SK-N-SH treated with all-trans-retinoic acid at 6 μM for 48 hours (cell line): ENCODE measurements around the gene NSG1.

ENCODE experiments used
- ATAC-seq: fragments of 200-7000 bp; cut with Tn5 transposase; 3 replicates; pipeline ENCODE4 v1.9.1; 2020; ENCODE audit warnings: mild to moderate bottlenecking, moderate library complexity
- ARNTL ChIP-seq: fragments of 450-650 bp; formaldehyde crosslinking; IDR thresholded peaks from 2 replicates; pipeline ENCODE4 v1.5.0; 2020; ENCODE audit warnings: low read depth, mild to moderate bottlenecking, moderate library complexity, borderline replicate concordance
- BACH2 ChIP-seq: fragments of 250-450 bp; sonication (Bioruptor Pico); IDR thresholded peaks from 2 replicates; pipeline ENCODE4 v1.9.0; 2021; ENCODE audit warnings: mild to moderate bottlenecking, borderline replicate concordance
- CREB5 ChIP-seq: fragments of 250-450 bp; sonication (Bioruptor Pico); IDR thresholded peaks from 2 replicates; pipeline ENCODE4 v1.5.1; 2020; ENCODE audit warnings: low read depth, mild to moderate bottlenecking, moderate library complexity
- CSDC2 ChIP-seq: fragments of 250-450 bp; sonication (Bioruptor Pico); IDR thresholded peaks from 2 replicates; pipeline ENCODE4 v1.5.0; 2020; ENCODE audit warnings: mild to moderate bottlenecking, moderate library complexity
- CSRNP3 ChIP-seq: fragments of 250-450 bp; sonication (Bioruptor Pico); IDR thresholded peaks from 2 replicates; pipeline ENCODE4 v1.5.1; 2021; ENCODE audit warnings: mild to moderate bottlenecking, moderate library complexity
- ESRRG ChIP-seq: fragments of 250-450 bp; sonication (Bioruptor Pico); IDR thresholded peaks from 2 replicates; pipeline ENCODE4 v1.6.1; 2021; ENCODE audit warnings: mild to moderate bottlenecking
- GLIS3 ChIP-seq: fragments of 250-450 bp; sonication (Bioruptor Pico); IDR thresholded peaks from 2 replicates; pipeline ENCODE4 v1.5.0; 2020; ENCODE audit warnings: mild to moderate bottlenecking, moderate library complexity
- ISL1 ChIP-seq: fragments of 250-450 bp; sonication (Bioruptor Pico); IDR thresholded peaks from 2 replicates; pipeline ENCODE4 v2.1.2; 2022; ENCODE audit warnings: mild to moderate bottlenecking, moderate library complexity
- OSR1 ChIP-seq: fragments of 250-450 bp; sonication (Bioruptor Pico); IDR thresholded peaks from 2 replicates; pipeline ENCODE4 v1.8.0; 2022; ENCODE audit warnings: moderate library complexity, mild to moderate bottlenecking, inconsistent platforms
- PPARA ChIP-seq: fragments of 250-450 bp; sonication (Bioruptor Pico); IDR thresholded peaks from 2 replicates; pipeline ENCODE4 v1.5.0; 2020; ENCODE audit warnings: mild to moderate bottlenecking, borderline replicate concordance
- RARB ChIP-seq: fragments of 250-450 bp; sonication (Bioruptor Pico); IDR thresholded peaks from 2 replicates; pipeline ENCODE4 v1.8.0; 2021; ENCODE audit warnings: mild to moderate bottlenecking, moderate library complexity
- SNAI2 ChIP-seq: fragments of 250-450 bp; sonication (Bioruptor Pico); IDR thresholded peaks from 2 replicates; pipeline ENCODE4 v1.5.0; 2020; ENCODE audit warnings: mild to moderate bottlenecking, moderate library complexity
- TCF4 ChIP-seq: fragments of 250-450 bp; sonication (Bioruptor Pico); IDR thresholded peaks from 2 replicates; pipeline ENCODE4 v1.8.0; 2021; ENCODE audit warnings: mild to moderate bottlenecking, moderate library complexity, borderline replicate concordance
- TOX ChIP-seq: fragments of 250-450 bp; sonication (Bioruptor Pico); IDR thresholded peaks from 2 replicates; pipeline ENCODE4 v1.8.0; 2021; ENCODE audit warnings: mild to moderate bottlenecking, moderate library complexity, borderline replicate concordance
- TSHZ2 ChIP-seq: fragments of 250-450 bp; sonication (Bioruptor Pico); IDR thresholded peaks from 2 replicates; pipeline ENCODE4 v1.5.0; 2020; ENCODE audit warnings: mild to moderate bottlenecking, moderate library complexity
- ZC3H10 ChIP-seq: fragments of 250-450 bp; sonication (Bioruptor Pico); IDR thresholded peaks from 2 replicates; pipeline ENCODE4 v1.5.1; 2021; ENCODE audit warnings: mild to moderate bottlenecking, moderate library complexity
- ZFP3 ChIP-seq: fragments of 250-450 bp; sonication (Bioruptor Pico); IDR thresholded peaks from 2 replicates; pipeline ENCODE4 v1.5.0; 2020; ENCODE audit warnings: mild to moderate bottlenecking, moderate library complexity
- ZFP30 ChIP-seq: fragments of 450-650 bp; formaldehyde crosslinking; IDR thresholded peaks from 2 replicates; pipeline ENCODE4 v1.5.0; 2022; ENCODE audit warnings: mild to moderate bottlenecking, moderate library complexity
- ZNF565 ChIP-seq: fragments of 450-650 bp; formaldehyde crosslinking; conservative IDR thresholded peaks from 2 replicates; pipeline ENCODE4 v1.5.0; 2020; ENCODE audit warnings: low read depth, mild to moderate bottlenecking, moderate library complexity
- ZNF70 ChIP-seq: fragments of 450-650 bp; formaldehyde crosslinking; IDR thresholded peaks from 2 replicates; pipeline ENCODE4 v1.5.0; 2020; ENCODE audit warnings: mild to moderate bottlenecking, moderate library complexity
- ZNF8 ChIP-seq: fragments of 450-650 bp; formaldehyde crosslinking; IDR thresholded peaks from 2 replicates; pipeline ENCODE4 v1.5.0; 2020; ENCODE audit warnings: mild to moderate bottlenecking, moderate library complexity
- TF ChIP-seq, protein P1 (sequence below): fragments of 250-450 bp; sonication (Bioruptor Pico); IDR thresholded peaks from 2 replicates; pipeline ENCODE4 v1.8.0; 2021; ENCODE audit warnings: low read depth, mild to moderate bottlenecking, moderate library complexity, borderline replicate concordance
- TF ChIP-seq, protein P2 (sequence below): fragments of 250-450 bp; sonication (Bioruptor Pico); IDR thresholded peaks from 2 replicates; pipeline ENCODE4 v1.8.0; 2020; ENCODE audit warnings: mild to moderate bottlenecking, moderate library complexity, borderline replicate concordance

Gene NSG1

DNA sequence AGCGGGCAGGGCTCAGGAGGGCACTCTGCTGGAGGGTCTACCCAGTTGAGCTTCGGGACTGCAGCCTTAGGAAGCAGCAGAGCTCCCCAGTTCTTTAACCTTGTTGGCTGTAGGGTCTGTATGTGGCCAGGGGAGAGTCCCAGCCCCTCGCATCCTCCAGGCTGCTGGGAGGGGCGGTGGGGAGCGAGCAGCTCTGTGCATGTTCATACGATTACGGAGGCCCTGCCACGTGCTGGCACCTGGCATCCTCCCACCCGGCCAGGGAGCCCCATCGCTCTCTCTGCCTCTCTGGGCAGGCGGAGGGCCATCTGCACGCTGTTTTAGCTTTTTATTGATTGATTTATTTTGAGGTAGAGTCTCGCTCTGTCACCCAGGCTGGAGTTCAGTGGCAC is 21.2 kb downstream of the NSG1 start:
- ATAC-seq: no peak; the same call in 2 of the 3 replicates
- TF ChIP-seq ZFP3 (no peak), SNAI2 (CRISPR knock-in tag) (no peak), ZNF8 (CRISPR knock-in tag) (no peak), TOX (CRISPR knock-in tag) (no peak), BACH2 (CRISPR knock-in tag) (no peak), ZNF70 (no peak), ISL1 (CRISPR knock-in tag) (no peak), CSRNP3 (CRISPR knock-in tag) (no peak), ZFP30 (no peak), GLIS3 (no peak), TSHZ2 (CRISPR knock-in tag) (no peak), ESRRG (no peak), TCF4 (CRISPR knock-in tag) (no peak), CSDC2 (CRISPR knock-in tag) (no peak), ZNF565 (no peak), OSR1 (no peak), ZC3H10 (CRISPR knock-in tag) (no peak)
- TF ChIP-seq, protein P1, sequence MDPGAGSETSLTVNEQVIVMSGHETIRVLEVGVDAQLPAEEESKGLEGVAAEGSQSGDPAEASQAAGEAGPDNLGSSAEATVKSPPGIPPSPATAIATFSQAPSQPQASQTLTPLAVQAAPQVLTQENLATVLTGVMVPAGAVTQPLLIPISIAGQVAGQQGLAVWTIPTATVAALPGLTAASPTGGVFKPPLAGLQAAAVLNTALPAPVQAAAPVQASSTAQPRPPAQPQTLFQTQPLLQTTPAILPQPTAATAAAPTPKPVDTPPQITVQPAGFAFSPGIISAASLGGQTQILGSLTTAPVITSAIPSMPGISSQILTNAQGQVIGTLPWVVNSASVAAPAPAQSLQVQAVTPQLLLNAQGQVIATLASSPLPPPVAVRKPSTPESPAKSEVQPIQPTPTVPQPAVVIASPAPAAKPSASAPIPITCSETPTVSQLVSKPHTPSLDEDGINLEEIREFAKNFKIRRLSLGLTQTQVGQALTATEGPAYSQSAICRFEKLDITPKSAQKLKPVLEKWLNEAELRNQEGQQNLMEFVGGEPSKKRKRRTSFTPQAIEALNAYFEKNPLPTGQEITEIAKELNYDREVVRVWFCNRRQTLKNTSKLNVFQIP: no peak
- TF ChIP-seq, protein P2, sequence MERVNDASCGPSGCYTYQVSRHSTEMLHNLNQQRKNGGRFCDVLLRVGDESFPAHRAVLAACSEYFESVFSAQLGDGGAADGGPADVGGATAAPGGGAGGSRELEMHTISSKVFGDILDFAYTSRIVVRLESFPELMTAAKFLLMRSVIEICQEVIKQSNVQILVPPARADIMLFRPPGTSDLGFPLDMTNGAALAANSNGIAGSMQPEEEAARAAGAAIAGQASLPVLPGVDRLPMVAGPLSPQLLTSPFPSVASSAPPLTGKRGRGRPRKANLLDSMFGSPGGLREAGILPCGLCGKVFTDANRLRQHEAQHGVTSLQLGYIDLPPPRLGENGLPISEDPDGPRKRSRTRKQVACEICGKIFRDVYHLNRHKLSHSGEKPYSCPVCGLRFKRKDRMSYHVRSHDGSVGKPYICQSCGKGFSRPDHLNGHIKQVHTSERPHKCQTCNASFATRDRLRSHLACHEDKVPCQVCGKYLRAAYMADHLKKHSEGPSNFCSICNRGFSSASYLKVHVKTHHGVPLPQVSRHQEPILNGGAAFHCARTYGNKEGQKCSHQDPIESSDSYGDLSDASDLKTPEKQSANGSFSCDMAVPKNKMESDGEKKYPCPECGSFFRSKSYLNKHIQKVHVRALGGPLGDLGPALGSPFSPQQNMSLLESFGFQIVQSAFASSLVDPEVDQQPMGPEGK (CRISPR knock-in tag): no peak
- TF ChIP-seq, all 23 proteins: peak for 0

GRCh38 chr4:4408576-4409335 is 21.9 kb downstream of the NSG1 start:
- TF ChIP-seq CSRNP3 (CRISPR knock-in tag) (no peak), CSDC2 (CRISPR knock-in tag) (no peak), ZFP3 (no peak), ZFP30 (no peak), SNAI2 (CRISPR knock-in tag) (no peak), ISL1 (CRISPR knock-in tag) (no peak), TOX (CRISPR knock-in tag) (no peak), BACH2 (CRISPR knock-in tag) (no peak), ARNTL (CRISPR knock-in tag) (no peak), ESRRG (no peak), ZNF8 (CRISPR knock-in tag) (no peak), RARB (CRISPR knock-in tag) (no peak), OSR1 (no peak), ZNF565 (no peak), CREB5 (CRISPR knock-in tag) (no peak), ZC3H10 (CRISPR knock-in tag) (no peak), ZNF70 (no peak), PPARA (CRISPR knock-in tag) (no peak)
- TF ChIP-seq, protein P2 (CRISPR knock-in tag): no peak
- TF ChIP-seq, protein P1: no peak
- ATAC-seq: no peak
